ENCODE results near the gene GULP1.
"Not testable (repeated sequence)": the region's sequence is repeated elsewhere in the genome, so short reads cannot be mapped to it uniquely, and the experiment has no call there.

GULP1 gene

DNA sequence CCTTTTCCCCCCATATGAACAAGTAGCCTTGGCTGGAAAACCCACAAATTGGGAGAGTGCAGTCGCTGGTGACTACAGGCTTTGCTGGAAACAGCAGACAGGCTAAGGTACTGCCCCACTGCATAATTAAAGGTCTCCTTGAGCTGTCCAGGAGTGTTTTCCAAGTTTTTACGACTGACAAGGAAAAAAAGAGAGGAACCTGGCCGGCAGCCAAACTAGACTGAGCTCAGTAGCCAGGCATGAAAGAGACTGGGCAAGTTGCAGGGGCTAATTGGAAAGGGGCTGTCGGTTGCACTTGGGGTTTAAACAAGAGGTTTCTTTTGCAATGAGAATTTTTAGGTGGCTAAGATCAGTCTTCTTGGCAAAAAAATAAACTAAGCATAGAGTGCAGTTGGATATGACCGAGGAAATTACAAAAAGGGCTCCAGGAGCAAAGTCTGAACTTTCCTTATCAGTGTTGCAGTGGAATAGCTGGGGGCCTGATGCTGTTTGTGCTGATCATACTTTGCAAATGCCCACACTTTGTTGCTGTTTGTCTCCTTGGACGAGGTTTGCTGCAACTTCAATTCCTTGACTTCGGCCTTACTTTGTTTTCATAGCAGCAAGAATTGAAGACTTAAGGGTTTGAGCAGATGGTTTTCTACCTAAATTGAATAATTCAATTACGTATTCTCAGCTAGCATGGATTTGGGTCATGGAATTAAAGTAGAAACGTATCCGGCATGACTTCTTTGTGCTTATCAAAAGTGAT is 2.1 kb downstream of the GULP1 start:
- no peak for DNase-seq

DNA sequence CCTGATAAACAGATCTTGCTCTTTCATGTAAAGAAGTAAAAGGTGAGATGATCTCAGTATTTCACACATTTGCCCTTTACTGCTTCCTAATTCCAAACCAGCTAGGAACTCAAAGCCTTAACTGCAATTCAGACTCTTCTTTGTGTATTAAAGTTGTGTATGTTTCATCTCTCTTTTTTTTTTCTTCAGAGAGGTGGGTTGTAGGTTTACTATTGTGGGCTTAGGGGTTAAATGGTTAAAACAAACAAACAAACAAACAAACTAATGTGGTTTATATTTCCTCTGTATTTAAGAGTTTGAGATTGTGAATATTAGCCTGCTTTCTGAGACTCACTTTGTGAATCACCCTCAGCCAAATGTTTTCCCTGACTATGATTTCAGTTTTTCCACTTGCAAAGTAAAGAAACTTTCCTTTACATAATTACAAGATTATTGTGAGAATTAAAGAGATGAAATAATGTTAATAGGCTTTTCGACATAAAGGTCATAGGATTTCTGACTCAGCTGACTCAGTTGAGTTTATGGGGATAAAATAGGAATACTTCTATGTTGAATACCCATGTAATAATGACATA is 2.8 kb downstream of the GULP1 start:
- no peak for DNase-seq

DNA sequence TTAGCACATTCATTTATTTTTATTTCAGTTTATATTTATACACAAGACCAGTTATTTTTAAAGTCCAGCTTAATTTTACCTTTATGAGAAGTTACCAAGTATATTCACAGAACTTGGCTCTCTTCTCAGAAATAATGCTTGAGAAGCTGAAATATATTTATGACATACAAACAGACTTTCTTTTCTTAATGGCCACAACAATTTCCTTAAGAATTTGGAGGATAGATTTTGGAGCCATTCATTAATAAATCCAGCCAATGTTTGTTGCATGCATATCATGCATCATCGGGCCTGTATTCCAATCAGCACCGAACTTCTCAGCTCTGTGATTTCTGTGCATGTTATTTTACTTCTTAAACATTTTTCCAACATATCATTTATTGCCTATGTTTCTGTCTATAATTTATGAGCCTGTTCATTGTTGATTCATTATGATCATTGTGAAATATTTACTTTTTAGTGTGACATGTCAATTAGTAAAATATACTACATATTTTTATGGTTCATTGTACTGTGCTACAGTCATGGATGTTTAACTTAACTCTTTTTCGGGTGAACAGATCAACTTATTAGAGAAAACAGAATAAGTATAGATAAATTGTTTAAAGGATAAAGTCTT is 3.5 kb downstream of the GULP1 start:
- DNase-seq, result no peak

DNA sequence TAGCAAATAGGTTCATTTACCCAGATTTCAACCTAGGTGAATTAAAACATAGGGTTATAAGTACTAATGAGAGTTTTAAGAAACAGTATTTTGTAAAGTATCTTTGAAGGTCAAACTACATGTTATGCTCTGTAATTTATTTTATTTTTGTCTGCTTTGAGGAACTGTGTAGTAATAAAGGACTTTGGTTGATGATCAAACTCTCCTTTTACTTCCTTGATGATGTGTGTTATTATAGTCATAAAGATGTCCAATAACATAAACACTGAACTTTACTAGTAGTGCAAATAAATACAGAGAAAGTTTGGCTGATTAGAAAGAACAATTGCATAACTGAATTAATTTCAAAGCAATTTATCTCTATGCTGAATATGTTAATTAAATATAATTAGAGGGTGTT is 6.3 kb downstream of the GULP1 start:
- no peak for DNase-seq

DNA sequence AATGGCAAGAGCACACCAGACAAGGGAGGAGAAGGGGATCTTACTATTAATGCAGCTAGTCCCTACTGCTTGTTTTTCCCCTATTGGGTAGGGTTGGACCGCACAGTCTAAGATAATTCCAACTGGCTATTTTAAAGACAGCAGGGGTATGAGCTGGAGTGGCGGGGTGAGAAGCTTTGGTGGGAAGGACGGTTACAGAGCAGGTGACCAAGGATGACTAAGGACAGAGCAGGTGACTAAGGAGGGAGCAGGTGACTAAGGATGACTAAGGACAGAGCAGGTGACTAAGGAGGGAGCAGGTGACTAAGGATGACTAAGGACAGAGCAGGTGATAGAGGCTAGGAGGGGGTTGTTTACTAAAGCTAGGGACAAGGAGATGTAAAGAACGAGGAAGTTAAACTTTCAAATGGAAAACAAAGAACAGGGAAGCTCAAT is 7.3 kb downstream of the GULP1 start:
- DNase-seq, result not testable (repeated sequence)

DNA sequence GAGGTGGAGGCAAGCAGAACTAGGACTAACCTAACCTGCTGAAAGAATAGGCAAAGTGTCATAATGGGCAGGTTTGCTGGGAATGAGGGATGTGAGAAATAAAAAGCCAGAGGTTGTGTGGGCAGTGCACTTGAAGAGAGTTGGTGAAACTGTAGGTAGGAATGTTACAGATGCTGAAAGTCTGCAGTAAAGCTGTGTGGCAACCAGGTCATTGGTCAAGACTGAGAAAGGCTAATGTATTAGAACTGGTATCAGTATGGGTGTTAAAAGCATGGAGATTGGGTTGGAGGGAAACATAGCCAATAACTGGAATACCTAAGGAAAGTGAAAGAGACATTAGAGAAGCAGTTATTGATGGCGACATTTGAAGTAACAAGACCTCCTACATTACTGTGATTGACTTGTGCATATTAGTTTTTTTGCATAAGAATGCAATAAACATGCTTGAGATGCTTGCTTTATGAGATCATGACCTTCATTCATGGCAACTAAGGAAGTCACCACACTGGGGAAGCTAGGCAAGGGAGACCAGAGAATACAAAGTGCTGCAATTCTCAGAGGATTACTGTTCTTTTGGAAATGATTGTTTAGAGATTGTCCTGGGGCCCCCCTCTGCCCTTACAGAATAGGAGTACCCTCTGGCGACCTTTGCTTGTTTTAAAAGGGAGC is 11.8 kb downstream of the GULP1 start:
- DNase-seq, result no peak

DNA sequence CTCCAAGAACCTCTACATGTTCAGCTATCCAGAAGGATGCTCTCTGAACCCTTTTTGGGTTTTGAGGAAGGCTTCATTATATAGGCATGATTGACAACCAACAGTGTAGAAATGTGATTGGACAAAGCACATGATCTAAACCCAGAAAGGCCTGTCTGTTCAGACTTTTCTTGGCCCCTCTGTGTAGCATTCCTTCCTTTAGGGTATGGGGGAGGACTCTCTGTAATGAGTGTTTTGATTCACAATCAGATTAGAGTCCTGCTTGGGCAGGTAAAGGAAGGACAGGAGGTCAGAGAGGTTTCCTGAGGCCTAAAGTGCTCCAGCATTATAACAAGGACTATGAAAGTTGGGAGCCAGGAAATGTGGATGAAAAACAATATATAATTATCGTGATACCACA is 13.6 kb downstream of the GULP1 start:
- DNase-seq, result no peak

DNA sequence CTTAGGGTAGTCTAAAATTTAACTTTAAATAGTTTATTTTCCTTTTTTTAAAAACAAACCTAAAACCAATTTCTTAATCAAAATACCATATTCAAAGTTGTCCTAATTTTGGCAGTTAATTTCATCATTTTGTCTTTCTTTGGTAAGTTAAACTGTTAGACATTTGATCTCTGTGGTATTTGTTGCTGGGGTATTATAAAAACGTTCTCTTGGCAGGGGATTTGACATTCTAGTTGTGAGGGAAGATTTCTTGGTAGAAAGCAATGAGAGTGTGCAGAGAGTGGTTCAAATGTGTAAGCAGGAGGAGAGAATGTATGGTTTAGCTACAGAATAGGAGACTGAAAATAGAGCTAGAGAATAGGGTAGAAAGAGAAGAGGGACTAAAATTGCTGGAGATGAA is 14.6 kb downstream of the GULP1 start:
- no peak for DNase-seq

DNA sequence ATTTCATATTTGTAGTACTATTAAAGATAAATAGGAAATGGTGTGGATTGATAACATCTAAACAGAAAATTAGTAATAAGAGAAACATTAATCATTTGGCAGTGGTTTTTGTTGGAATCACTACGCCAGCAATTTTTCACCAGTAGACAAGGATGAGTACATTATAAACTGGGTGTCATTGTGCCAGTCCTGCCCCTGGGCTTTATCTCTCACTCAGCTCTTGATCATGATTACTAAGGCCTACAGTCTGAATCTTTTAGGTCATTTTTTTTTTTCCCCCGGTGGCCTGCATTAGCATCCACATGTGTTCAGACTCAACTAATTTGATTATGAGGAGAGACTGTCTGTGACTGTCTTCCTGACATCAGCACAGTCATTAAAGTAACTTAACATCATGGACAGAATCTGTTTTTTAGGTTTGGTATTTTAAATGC is 16.2 kb downstream of the GULP1 start:
- DNase-seq, result no peak

DNA sequence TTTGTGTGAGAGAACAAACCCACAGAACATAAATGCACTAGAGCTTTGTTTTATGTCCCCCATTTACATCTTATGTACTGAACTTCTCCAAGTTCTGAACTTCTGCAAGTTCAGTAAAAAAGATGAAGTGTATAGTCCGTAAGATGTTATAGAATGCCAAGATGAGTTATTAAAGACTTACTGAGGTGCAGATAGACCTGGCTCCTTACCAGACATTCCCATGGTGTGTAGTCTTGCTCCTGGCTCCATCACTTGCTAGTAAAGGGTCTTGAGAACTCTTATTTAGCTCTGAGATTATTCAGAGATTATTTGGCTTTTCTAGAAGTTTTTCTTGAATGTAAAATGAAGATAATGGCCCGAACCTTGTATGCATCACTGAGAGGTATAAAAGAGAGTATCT is 16.8 kb downstream of the GULP1 start:
- no peak for DNase-seq

DNA sequence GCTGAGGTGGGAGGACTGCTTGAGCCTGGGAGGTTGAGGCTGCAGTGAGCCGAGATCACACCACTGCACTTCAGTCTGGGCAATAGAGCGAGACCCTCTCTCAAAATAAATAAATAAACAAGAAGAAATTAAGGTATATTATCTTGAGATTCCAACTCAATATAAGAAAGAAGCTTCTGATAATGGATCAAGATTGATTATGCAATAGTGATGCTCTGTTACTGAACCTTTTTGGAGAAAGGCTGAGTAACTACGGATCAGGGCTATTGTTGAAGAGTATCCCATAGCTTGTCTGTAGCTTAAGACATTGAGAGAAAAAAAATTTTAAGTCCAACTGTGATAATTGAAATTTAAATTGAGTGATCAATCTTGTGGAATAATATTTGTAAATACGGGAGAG is 17.7 kb downstream of the GULP1 start:
- DNase-seq, result no peak

DNA sequence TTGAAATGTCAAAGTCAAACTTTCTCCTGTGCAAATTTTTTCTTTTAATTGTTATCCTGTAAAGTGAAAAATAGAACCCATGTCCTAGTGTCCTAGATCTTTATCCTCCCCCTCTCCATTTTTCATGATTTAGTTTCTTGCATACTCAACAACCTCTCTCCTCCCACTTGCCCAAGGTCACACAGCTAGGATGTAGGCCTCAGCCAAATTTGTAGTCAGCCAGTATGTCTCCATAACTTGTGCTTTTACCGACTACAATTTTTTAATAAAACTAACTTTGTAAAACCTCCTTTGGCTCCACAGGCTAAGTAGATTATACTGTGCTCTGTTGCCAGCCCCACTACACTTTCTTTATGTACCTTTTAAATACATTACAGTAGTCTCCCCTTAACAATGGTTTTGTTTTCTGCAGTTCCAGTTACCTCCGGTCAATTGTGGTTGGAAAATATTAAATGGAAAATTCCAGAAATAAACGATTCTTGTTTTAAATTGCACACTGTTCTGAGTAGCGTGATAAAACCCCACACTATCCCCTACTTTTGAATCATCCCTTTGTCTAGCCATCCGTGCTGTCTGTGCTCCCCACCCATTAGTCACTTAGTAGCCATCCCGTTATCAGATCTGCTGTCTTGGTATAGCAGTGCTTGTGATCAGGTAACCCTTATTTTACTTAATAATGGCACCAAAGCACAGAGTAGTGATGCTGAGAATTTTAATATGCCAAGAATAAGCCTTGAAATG is 22.8 kb downstream of the GULP1 start:
- no peak for DNase-seq

DNA sequence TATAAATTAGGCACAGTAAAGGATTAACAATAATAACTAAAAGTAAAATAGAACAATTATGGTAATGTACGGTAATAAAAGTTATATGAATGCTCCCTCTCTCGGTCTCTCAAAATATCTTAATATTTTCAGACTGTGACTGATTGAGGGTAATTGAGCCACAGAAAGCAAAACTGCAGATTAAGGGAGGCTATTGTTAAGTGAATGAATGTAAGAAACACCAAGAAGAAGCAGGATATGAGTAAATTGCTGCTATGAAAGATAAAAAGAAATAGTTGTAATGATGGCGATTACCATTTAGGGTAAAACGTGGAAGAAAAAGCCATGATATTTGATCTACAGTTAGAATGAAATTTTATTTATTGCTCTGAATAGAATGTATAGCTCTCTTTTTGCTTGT is 24.1 kb downstream of the GULP1 start:
- no peak for DNase-seq

DNA sequence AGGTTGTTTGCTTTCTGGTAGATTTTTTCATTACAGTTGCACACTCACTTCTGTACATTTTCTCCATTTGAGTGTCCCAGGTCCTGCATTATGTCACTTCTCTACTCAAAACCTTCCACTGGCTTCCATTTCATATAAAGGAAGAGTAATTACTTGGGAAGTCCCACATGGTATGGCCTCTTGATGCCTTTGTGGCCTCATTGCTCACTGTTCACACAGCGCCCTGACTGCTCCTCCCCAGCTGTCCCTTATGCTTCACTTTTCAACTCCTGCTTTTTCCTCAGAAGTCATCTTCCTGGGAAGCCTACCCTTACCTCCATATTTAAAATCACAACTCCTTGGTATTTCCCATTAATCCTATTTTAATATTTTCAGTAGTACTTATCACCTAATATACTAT is 24.7 kb downstream of the GULP1 start:
- no peak for DNase-seq

DNA sequence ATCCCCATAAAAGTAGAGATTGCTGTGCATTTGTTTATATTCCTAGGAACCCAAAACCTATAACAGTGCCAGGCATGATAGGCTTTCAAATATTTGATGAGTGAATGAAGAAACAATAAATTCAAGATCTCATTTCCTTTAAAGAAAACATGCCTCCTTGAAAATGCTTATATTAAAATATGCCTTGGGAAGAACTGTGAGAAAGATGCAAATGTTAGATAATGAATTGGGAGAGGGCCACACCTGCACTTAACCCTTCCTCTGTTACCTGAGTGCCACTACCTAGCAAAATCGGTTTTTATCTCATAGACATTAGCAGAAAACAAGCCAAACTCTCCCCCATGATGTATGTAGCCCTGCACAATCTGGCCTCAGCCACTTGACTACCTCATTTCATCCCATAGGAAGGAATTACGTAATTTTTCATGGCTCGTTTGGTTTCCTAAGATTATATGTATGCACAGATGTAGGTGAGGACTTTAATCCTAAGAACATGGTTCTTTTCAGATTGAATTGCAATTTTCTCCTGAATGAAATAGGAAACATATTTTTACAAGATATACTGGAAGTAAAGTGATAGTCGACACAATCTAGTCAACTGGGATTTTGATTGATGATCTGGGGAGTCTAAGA is 25.2 kb downstream of the GULP1 start:
- DNase-seq, result no peak

DNA sequence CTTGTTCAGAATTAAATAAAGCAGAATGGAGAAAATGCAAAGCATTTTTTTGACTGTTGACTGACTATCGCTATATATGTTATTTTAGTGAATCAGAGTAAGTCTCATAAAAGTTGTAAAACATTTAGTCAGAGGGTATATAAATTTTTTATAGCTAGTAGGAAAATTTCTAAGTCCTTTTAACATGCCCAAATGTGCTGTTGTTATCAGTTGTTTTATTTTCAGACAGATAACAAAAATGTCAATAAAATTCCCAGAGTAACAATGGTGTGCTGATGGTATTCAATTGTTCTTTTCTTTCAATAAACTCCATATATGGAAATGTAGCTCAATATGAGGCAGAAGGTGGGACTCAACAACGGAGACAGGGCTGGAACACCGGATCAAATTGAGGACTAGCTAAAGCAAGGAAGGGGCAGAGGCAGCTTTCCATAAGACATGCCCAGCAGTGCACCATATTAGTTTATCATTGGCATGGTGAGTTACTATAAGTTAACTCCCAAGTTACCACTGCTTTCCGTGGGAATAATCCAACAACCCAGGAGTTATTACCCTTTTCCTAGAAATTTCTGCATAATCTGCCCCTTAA is 26.6 kb downstream of the GULP1 start:
- no peak for DNase-seq

DNA sequence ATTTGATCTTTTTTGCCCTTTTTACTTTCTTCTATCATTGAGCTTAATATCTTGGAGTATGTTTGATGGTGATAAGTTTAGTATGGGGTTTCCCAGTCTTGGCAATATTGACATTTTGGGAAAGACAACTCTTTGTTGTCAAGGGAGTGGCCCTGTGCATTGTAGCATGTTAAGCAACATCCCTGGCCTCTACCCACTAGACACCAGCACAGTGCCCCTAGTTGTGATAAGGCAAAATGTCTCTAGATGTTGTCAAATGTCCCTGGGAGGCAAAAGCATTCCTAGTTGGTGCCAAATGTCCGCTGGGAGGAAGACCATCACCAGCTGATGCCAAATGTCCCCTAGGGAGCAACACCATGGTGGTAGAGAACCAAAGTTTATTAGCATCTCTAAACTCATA is 28.2 kb downstream of the GULP1 start:
- no peak for DNase-seq

DNA sequence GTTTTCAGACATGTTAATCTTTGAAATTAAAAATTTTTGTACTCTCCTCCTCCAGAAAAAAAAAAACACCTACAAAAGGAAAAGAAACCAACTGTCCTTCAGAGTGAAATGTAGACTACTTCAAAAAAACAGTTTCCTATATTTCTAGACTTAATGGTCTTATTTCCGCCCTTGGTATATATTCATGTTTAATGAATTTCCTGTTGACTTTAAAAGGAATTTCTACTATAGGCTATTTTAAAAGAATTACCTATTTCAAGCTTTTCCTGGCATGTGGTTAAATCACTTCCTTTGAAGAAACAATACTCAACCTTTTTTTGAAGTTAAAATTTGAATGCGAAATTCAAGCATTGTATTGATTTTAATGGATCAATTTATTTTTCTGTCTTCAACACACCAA is 29.2 kb downstream of the GULP1 start:
- DNase-seq, result no peak

DNA sequence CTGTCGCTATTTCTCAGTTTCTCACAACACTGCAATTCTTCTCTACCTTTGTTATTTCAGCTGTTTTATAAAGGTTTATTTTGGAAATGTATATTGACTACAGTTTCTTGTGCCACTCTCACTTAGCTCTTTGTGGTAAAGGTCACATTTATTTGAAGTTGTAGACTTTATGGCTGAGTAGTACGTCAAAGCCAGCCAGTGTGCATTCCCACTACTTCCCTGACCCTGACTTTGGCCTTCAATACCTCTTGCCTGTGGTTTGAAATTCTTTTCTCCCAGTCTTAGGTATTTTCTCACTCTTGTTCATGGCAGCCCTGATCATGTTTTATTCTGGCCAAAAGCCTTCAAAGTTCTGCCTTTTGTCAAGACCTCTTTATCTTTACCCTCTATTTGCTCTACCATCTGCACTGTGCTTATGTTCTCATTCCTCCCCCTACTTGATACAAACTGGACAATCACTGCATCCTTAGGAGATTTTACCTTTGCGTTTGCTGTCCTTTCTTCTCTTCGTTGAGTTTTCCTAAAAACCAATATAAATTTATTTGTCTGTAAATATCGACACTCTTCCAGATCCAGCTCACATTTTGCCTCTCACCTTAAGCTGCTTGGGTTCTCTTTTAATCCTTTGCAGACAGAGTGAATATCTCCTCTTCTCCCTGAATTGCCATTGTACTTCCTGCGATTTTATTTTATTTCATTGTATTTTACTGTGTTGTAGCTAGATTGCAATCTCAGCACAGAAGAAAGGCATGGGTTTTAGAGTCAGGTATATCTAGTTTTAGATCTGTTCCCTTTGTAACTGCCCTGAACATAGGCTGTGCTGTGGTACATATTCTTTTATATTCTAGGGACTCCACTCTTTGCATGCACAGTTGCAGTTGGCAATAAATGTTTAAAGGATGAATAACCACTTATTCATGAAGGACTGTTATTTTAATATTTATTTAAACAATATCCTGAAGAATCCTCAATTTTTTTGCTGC is 31.2 kb downstream of the GULP1 start:
- DNase-seq, result no peak

DNA sequence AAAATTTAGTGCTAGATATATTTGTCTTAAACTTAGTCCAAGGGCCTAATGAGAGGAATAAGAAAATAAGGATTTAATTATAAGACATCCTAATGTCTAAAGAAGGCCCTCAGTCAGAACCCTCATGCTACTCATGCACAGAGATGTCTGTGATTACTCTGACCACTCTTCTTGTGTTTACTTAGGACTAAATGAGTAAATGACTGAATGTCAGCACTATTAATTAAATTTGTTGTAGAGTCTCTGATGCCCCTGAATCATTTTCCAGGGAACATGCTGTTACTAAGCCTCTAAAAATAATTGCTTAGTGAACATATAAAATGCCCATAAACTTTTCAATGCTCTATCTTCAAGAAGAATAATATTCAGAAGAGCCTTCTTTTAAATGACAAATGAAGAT is 32.4 kb downstream of the GULP1 start:
- no peak for DNase-seq

DNA sequence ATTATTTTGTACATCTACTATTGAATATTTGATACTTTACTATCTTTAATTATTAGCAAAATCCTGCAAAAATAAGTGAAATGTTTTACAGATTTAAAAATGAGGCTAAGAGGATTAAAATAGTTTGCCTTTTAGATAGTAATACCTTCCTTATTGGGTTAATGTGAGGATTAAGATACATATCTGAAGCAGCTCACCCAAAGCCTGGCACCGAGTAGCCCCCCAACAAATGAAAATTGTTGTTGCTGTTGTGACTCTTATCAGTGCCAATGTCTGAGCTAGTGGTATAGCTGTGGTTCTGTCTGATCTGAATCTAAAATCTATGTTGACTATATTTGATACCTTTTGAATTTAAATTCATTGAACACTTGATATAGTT is 34.6 kb downstream of the GULP1 start:
- no peak for DNase-seq
